Stimulated activated CD8-positive, alpha-beta memory T cell treated with anti-CD3 and anti-CD28 coated beads, Interleukin-15, amount 100 ng/mL, for 4 hours (primary cell): Measurements from ENCODE around the gene HACD2.

Experiments
- DNase-seq, 2 donors: peaks; one replicate each; pipeline ENCODE4 v3.0.0-alpha.2; 2020; ENCODE audit warnings: low read depth in 2 of 2

The HACD2 gene

GRCh38 chr3:123447749-123448517 is 136.9 kb downstream of the HACD2 start:
- DNase-seq, result no peak

- no peak for DNase-seq
Measured at GRCh38 chr3:123447416-123447748, 137.5 kb downstream of the HACD2 start.

GRCh38 chr3:123446610-123447109 is 138.2 kb downstream of the HACD2 start:
- DNase-seq, result no peak

- no peak for DNase-seq
Measured at GRCh38 chr3:123446210-123446609, 138.6 kb downstream of the HACD2 start.

GRCh38 chr3:123445702-123446101 is 139.2 kb downstream of the HACD2 start:
- no peak for DNase-seq

- no peak for DNase-seq
Measured at GRCh38 chr3:123444744-123445143, 140.1 kb downstream of the HACD2 start.

- no peak for DNase-seq
Measured at GRCh38 chr3:123444023-123444422, 140.8 kb downstream of the HACD2 start.

- DNase-seq, result no peak
Measured at GRCh38 chr3:123442908-123443307, 141.9 kb downstream of the HACD2 start.

- DNase-seq, result no peak
Measured at GRCh38 chr3:123442125-123442524, 142.7 kb downstream of the HACD2 start.
